Measurements from ENCODE around the gene ALDH1B1.

The ALDH1B1 gene

GRCh38 chr9:38392235-38393127 lies at the start of gene ALDH1B1:
Gene ALDH1B1 (plus strand): TSS chr9:38392702. CDS start chr9:38395749, 3,047 bp downstream.
- peak; percentile 85 for DNase-seq (ENCODE audit: low spot score)

- no peak for DNase-seq (ENCODE audit: low spot score)
These were observed 49.5 kb upstream of the ALDH1B1 start for GRCh38 chr9:38343037-38343436.

- DNase-seq (ENCODE audit: low spot score), result no peak
These were observed 49.0 kb upstream of the ALDH1B1 start for GRCh38 chr9:38343552-38343951.

GRCh38 chr9:38344566-38345324 lies 47.8 kb upstream of the ALDH1B1 start:
- no peak for DNase-seq (ENCODE audit: low spot score)

GRCh38 chr9:38345851-38346755 lies 46.4 kb upstream of the ALDH1B1 start:
- no peak for DNase-seq (ENCODE audit: low spot score)

GRCh38 chr9:38346811-38347210 lies 45.7 kb upstream of the ALDH1B1 start:
- DNase-seq (ENCODE audit: low spot score), result no peak

- no peak for DNase-seq (ENCODE audit: low spot score)
These were observed 45.2 kb upstream of the ALDH1B1 start for GRCh38 chr9:38347271-38347671.

GRCh38 chr9:38347946-38348345 lies 44.6 kb upstream of the ALDH1B1 start:
- no peak for DNase-seq (ENCODE audit: low spot score)

GRCh38 chr9:38350529-38350928 lies 42.0 kb upstream of the ALDH1B1 start:
- DNase-seq (ENCODE audit: low spot score), result no peak

GRCh38 chr9:38352530-38353328 lies 39.8 kb upstream of the ALDH1B1 start:
- DNase-seq (ENCODE audit: low spot score), result no peak

- DNase-seq (ENCODE audit: low spot score), result no peak
These were observed 37.4 kb upstream of the ALDH1B1 start for GRCh38 chr9:38355115-38355514.

GRCh38 chr9:38355517-38356120 lies 36.9 kb upstream of the ALDH1B1 start:
- no peak for DNase-seq (ENCODE audit: low spot score)

GRCh38 chr9:38356851-38357250 lies 35.7 kb upstream of the ALDH1B1 start:
- DNase-seq (ENCODE audit: low spot score), result no peak

GRCh38 chr9:38357350-38358114 lies 35.0 kb upstream of the ALDH1B1 start:
- DNase-seq (ENCODE audit: low spot score), result no peak

- no peak for DNase-seq (ENCODE audit: low spot score)
These were observed 33.9 kb upstream of the ALDH1B1 start for GRCh38 chr9:38358390-38359296.

GRCh38 chr9:38359297-38359653 lies 33.2 kb upstream of the ALDH1B1 start:
- DNase-seq (ENCODE audit: low spot score), result no peak

GRCh38 chr9:38359689-38360385 lies 32.7 kb upstream of the ALDH1B1 start:
- no peak for DNase-seq (ENCODE audit: low spot score)

GRCh38 chr9:38360839-38361472 lies 31.5 kb upstream of the ALDH1B1 start:
- no peak for DNase-seq (ENCODE audit: low spot score)

All from activated CD4-positive, alpha-beta T cell treated with anti-CD3 and anti-CD28 coated beads, Interleukin-2, Interleukin-4, amounts not matched to agents 100 ng/mL and 50 ng/mL, durations not matched to agents 16 hours and 8 hours (primary cell).